Measurements from ENCODE around the gene KAT8.

The KAT8 gene

GRCh38 chr16:31079342-31079944 lies 38.0 kb upstream of the KAT8 start:
- H3K27ac Mint-ChIP-seq (ENCODE audit: low read depth) = no peak overlapping the region

GRCh38 chr16:31080035-31080629 lies 37.3 kb upstream of the KAT8 start:
- Mint-ChIP-seq H3K4me3 (no peak overlapping the region), H3K4me1 (peaks cover 17% of the 10 kb centered on the region), H3K9me3 (no peaks in the 10 kb centered on the region), H3K27me3 (no peaks in the 10 kb centered on the region), H3K36me3 (ENCODE audit: insufficient read depth) (peaks cover 19% of the 10 kb centered on the region), H3K27ac (ENCODE audit: low read depth) (peak overlapping the region; percentile 22)
- no peak for DNase-seq (ENCODE audit: low spot score in 2 of 2)
- ATAC-seq (replicated peaks; ENCODE audit: extremely low read depth, poor library complexity, severe bottlenecking) = no peak

More at GRCh38 chr16:31079342-31079944, 38.0 kb upstream of the KAT8 start:
- DNase-seq (ENCODE audit: low spot score in 2 of 2) (no peak), ATAC-seq (replicated peaks; ENCODE audit: extremely low read depth, poor library complexity, severe bottlenecking) (no peak)
- no peaks in the 10 kb centered on the region for H3K27me3 Mint-ChIP-seq
- H3K4me3 Mint-ChIP-seq = no peak overlapping the region
- H3K9me3 Mint-ChIP-seq = no peaks in the 10 kb centered on the region
- H3K4me1 Mint-ChIP-seq = peaks cover 24% of the 10 kb centered on the region
- peaks cover 23% of the 10 kb centered on the region for H3K36me3 Mint-ChIP-seq (ENCODE audit: insufficient read depth)

GRCh38 chr16:31080756-31081419 lies 36.6 kb upstream of the KAT8 start:
- H3K9me3 Mint-ChIP-seq = no peaks in the 10 kb centered on the region

GRCh38 chr16:31081428-31082351 lies 35.8 kb upstream of the KAT8 start:
- peaks cover 15% of the 10 kb centered on the region for H3K4me1 Mint-ChIP-seq
- H3K27ac Mint-ChIP-seq (ENCODE audit: low read depth) = peak overlapping the region; percentile 78
- no peak for ATAC-seq (replicated peaks; ENCODE audit: extremely low read depth, poor library complexity, severe bottlenecking)
- no peaks in the 10 kb centered on the region for H3K27me3 Mint-ChIP-seq
- H3K4me3 Mint-ChIP-seq = no peak overlapping the region
- no peaks in the 10 kb centered on the region for H3K9me3 Mint-ChIP-seq
- peaks cover 21% of the 10 kb centered on the region for H3K36me3 Mint-ChIP-seq (ENCODE audit: insufficient read depth)
- DNase-seq (ENCODE audit: low spot score in 2 of 2) = no peak

More at GRCh38 chr16:31080756-31081419, 36.6 kb upstream of the KAT8 start:
- H3K27me3 Mint-ChIP-seq = no peaks in the 10 kb centered on the region
- DNase-seq (ENCODE audit: low spot score in 2 of 2) (no peak), ATAC-seq (replicated peaks; ENCODE audit: extremely low read depth, poor library complexity, severe bottlenecking) (no peak)
- H3K27ac Mint-ChIP-seq (ENCODE audit: low read depth) = peak overlapping the region; percentile 53
- H3K4me3 Mint-ChIP-seq = no peak overlapping the region
- H3K4me1 Mint-ChIP-seq = peaks cover 15% of the 10 kb centered on the region
- H3K36me3 Mint-ChIP-seq (ENCODE audit: insufficient read depth) = peaks cover 21% of the 10 kb centered on the region

GRCh38 chr16:31082368-31083045 lies 35.0 kb upstream of the KAT8 start:
- Mint-ChIP-seq H3K9me3 (no peaks in the 10 kb centered on the region), H3K36me3 (ENCODE audit: insufficient read depth) (peaks cover 17% of the 10 kb centered on the region), H3K27me3 (no peaks in the 10 kb centered on the region), H3K4me1 (peaks cover 13% of the 10 kb centered on the region), H3K27ac (ENCODE audit: low read depth) (peak overlapping the region; percentile 78), H3K4me3 (no peak overlapping the region)
- ATAC-seq (replicated peaks; ENCODE audit: extremely low read depth, poor library complexity, severe bottlenecking) (no peak), DNase-seq (ENCODE audit: low spot score in 2 of 2) (no peak)

- Mint-ChIP-seq H3K36me3 (ENCODE audit: insufficient read depth) (peaks cover 13% of the 10 kb centered on the region), H3K4me1 (peaks cover 13% of the 10 kb centered on the region), H3K27me3 (no peaks in the 10 kb centered on the region), H3K27ac (ENCODE audit: low read depth) (no peak overlapping the region), H3K9me3 (no peaks in the 10 kb centered on the region), H3K4me3 (no peak overlapping the region)
- ATAC-seq (replicated peaks; ENCODE audit: extremely low read depth, poor library complexity, severe bottlenecking) = no peak
- DNase-seq (ENCODE audit: low spot score in 2 of 2) = no peak
These were observed 34.4 kb upstream of the KAT8 start for GRCh38 chr16:31083081-31083480.

GRCh38 chr16:31083556-31083955 lies 33.9 kb upstream of the KAT8 start:
- ATAC-seq (replicated peaks; ENCODE audit: extremely low read depth, poor library complexity, severe bottlenecking) = no peak
- Mint-ChIP-seq H3K4me1 (peaks cover 13% of the 10 kb centered on the region), H3K9me3 (no peaks in the 10 kb centered on the region), H3K4me3 (no peak overlapping the region), H3K36me3 (ENCODE audit: insufficient read depth) (peaks cover 12% of the 10 kb centered on the region), H3K27me3 (no peaks in the 10 kb centered on the region), H3K27ac (ENCODE audit: low read depth) (no peak overlapping the region)
- DNase-seq (ENCODE audit: low spot score in 2 of 2) = no peak

GRCh38 chr16:31083981-31084380 lies 33.5 kb upstream of the KAT8 start:
- Mint-ChIP-seq H3K9me3 (no peaks in the 10 kb centered on the region), H3K27ac (ENCODE audit: low read depth) (no peak overlapping the region)
- ATAC-seq (replicated peaks; ENCODE audit: extremely low read depth, poor library complexity, severe bottlenecking) = no peak

GRCh38 chr16:31084584-31085302 lies 32.7 kb upstream of the KAT8 start:
- ATAC-seq (replicated peaks; ENCODE audit: extremely low read depth, poor library complexity, severe bottlenecking) (no peak), DNase-seq (ENCODE audit: low spot score in 2 of 2) (no peak)
- H3K9me3 Mint-ChIP-seq = no peaks in the 10 kb centered on the region
- H3K4me1 Mint-ChIP-seq = peaks cover 13% of the 10 kb centered on the region
- H3K36me3 Mint-ChIP-seq (ENCODE audit: insufficient read depth) = peaks cover 12% of the 10 kb centered on the region
- no peaks in the 10 kb centered on the region for H3K27me3 Mint-ChIP-seq
- H3K4me3 Mint-ChIP-seq = no peak overlapping the region
- no peak overlapping the region for H3K27ac Mint-ChIP-seq (ENCODE audit: low read depth)

More at GRCh38 chr16:31083981-31084380, 33.5 kb upstream of the KAT8 start:
- H3K27me3 Mint-ChIP-seq = no peaks in the 10 kb centered on the region
- H3K36me3 Mint-ChIP-seq (ENCODE audit: insufficient read depth) = peaks cover 12% of the 10 kb centered on the region
- peaks cover 13% of the 10 kb centered on the region for H3K4me1 Mint-ChIP-seq
- DNase-seq (ENCODE audit: low spot score in 2 of 2) = no peak
- H3K4me3 Mint-ChIP-seq = no peak overlapping the region

- Mint-ChIP-seq H3K27me3 (no peaks in the 10 kb centered on the region), H3K4me1 (peaks cover 13% of the 10 kb centered on the region), H3K4me3 (no peak overlapping the region), H3K36me3 (ENCODE audit: insufficient read depth) (peaks cover 9% of the 10 kb centered on the region), H3K9me3 (no peaks in the 10 kb centered on the region), H3K27ac (ENCODE audit: low read depth) (peak overlapping the region; percentile 73)
- DNase-seq (ENCODE audit: low spot score in 2 of 2) (no peak), ATAC-seq (replicated peaks; ENCODE audit: extremely low read depth, poor library complexity, severe bottlenecking) (no peak)
These were observed 32.1 kb upstream of the KAT8 start for GRCh38 chr16:31085411-31085810.

GRCh38 chr16:31085873-31086628 lies 31.4 kb upstream of the KAT8 start:
- Mint-ChIP-seq H3K4me3 (no peak overlapping the region), H3K9me3 (no peaks in the 10 kb centered on the region), H3K27ac (ENCODE audit: low read depth) (peak overlapping the region; percentile 73), H3K36me3 (ENCODE audit: insufficient read depth) (peaks cover 8% of the 10 kb centered on the region), H3K27me3 (no peaks in the 10 kb centered on the region), H3K4me1 (peaks cover 13% of the 10 kb centered on the region)
- ATAC-seq (replicated peaks; ENCODE audit: extremely low read depth, poor library complexity, severe bottlenecking) (no peak), DNase-seq (ENCODE audit: low spot score in 2 of 2) (no peak)
